ENCODE measurements around the gene ZSWIM5.

- TF ChIP-seq CTCF (IDR thresholded peaks at IDR 0.05; ENCODE audit: poor library complexity) (no peak), EZH2 (IDR thresholded peaks at IDR 0.05; ENCODE audit: borderline replicate concordance) (no peak)
Observed at GRCh38 chr1:44999232-44999631, 207.2 kb downstream of the ZSWIM5 start.

Measured in hepatocyte (in vitro differentiated cells).